GM18858 (cell line): ENCODE data around the gene TIE1.

ENCODE experiments used
- ATAC-seq: cut with Tn5 transposase; IDR thresholded peaks from one replicate; pipeline ENCODE4 v1.9.1; 2021; ENCODE audit not compliant: unreplicated experiment

TIE1 gene

DNA sequence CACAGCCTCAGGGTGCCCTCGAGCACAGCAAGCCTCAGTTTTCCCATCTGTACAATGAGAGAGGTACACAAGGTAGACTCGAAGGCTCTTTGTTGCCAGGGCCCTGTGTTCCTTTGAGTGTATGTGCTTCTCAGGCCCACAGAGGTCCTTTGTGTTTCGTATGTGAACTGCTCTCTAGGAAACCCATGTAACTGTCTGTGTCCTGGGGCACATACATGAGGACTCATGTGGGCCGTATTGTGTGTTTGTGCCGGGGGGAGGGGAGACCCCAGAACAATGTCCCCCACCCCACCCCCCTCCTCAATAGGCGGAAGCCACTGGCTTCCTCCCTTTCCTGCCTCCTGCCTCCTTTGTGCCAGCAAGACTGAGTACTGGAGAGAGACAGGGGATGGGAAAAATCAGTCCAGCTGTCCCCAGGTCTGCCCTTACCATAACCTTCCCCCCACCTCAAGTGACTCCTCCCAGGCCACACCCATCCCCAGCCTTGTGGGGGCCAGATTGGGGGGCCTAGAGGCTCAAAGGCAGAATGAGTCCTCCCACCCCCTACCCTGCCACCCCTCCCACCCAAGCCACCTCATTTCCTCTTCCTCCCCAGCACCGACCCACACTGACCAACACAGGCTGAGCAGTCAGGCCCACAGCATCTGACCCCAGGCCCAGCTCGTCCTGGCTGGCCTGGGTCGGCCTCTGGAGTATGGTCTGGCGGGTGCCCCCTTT is at the start of gene TIE1:
Gene TIE1, plus strand, starts transcription at position 605 of the 717 bp plus-strand sequence. Its CDS starts 90 bp downstream, at position 695.
- ATAC-seq = no peak

DNA sequence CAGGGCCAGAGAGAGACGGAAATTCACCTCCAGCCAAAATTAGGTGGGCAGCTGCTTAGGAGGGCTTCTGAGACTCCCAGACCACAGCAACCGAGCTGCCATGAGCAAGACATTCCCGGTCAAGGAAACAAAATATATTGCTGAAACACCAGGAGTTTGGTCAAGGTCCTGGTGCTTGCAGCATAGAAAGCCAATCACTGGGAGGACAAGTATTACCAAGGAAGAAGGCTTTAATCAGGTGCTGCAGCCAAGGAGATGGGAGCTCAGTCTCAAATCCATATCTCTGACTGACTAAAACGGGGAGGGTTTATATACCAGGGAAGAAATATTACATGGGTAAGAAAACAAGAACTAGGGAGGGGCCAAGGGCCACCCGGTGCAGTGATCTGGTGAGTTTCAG is 49.8 kb upstream of the TIE1 start:
- ATAC-seq = no peak

DNA sequence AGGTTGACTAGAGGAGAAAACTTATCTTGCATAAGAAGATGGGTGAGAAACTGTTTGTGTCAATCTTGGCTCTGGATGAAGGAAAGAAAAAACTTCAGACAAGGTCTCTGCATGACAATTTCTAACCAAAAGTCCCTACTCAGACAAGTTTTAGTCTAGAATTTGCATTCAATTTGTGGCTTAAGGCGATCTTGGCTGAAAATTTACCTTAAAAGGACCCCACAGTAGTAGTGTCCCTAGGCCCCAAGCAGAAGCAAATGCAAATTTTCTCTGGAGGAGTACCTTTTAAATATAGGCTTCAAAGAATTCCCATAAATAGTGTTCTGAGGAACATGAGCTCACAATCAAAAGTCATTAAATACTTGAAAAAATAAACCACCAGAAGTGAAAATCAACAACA is 48.6 kb upstream of the TIE1 start:
- no peak for ATAC-seq

DNA sequence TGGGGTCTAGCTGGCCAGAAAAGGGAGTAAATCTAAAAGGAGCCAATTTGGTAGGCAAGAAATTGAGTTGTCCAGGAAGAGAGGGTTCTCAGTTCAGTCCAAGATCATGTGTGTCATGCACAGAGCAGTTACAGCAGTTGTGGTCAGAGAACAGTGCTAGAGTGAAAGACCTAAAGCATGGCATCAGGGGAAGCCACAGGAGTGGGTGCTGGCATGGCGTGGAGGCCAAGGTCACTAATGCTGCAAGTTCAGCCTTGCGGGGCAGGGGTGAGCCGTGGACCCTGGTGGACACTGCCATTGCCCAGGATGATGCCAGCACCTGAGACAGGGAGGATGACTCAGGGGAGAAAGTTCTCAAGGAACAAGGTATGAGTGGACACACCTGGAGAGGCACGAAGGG is 47.6 kb upstream of the TIE1 start:
- no peak for ATAC-seq

DNA sequence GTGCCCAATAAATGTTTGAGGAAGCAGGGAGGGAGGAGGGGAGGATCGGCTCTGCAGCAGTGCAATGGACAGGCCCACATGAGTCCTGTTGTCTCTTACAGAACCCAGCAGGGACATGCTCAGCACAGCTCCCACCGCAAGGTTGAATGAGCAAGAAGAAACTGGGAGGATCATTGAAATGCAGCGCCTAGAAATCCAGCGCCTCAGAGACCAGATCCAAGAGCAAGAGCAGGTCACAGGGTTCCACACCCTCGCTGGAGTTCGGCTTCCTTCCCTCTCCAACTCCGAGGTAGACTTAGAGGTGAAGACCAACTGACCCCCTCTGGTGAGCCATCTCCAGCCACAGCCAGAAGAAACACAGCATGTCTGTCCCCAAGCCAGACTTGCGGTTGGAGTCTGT is 46.9 kb upstream of the TIE1 start:
- ATAC-seq = no peak

DNA sequence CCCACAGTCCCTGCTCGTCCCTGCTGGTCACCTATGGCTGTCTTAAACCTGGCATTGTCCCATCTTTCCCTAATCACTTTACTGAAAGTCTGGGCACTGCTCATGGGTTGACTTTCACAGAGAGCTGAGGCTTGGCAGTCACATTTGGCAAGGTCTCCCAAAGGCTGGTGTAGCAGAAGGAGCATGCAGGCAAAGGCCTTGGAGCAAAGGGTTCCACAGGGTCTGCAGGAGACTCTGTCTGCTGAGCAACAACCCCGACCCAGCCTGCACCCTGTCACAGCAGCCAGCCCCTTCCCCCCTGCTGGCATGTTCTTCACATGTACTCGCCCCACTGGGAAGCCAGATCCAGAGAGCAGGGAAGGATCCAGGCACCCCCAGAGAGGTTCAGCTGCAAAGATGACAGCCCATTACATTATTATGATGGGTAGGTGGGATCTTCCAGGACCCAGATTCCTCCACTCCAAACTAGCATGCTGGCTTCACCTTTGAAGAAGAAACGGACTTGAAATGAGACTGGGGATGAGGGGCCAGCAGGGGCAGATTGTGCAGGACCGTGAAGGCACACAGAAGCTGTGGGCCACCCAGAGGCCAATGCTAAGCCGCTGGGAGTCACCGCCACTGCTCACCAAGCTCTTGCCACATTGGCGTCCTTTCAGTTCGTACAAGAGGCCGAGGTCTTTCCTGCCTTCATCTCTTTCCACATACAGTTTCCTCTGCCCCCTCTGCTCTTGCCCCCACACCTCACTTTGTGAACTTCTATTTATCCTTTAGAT is 45.2 kb upstream of the TIE1 start:
- no peak for ATAC-seq

DNA sequence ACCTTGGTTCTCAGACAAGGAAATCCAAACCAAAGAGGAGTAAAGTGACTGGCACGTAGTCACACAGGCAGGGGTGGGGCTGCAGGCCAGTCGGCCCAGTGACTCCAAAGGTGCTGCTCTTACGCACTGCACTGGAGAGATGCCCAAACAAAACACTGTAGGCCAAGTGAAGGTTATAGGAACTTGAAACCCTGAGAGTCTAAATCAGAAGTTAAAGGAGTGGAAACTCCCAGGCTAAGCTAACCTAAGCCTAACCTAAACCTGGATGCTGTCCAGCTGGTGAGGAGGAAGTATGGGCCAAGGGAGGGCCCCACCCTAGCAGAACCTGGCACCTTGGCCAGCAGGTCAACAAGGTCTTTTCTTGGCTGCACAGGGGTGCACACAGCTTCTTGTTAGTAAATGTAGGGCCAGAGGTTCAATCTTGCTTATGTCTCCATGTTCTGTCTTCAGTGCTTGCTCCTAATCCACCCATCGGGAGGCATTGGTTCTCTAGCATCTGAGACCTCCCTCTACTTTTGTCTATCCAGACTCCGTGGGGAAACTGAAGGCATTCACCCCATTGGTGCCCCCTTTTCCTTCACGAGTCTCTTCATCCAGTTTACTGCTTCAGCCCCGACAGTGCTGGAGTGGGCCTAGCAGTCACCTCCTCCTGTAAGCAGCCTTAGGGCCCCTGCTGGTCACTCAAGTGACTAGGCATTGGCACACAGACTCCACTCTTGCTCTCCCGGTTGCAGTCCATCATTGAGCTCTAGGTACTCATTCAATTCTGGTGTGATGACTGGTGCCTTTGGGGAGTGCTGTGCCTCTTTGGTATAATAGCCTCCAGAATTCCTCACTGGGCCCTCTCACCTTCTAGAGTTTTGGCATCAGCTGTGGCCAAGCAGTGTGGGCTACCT is 43.9 kb upstream of the TIE1 start:
- no peak for ATAC-seq

DNA sequence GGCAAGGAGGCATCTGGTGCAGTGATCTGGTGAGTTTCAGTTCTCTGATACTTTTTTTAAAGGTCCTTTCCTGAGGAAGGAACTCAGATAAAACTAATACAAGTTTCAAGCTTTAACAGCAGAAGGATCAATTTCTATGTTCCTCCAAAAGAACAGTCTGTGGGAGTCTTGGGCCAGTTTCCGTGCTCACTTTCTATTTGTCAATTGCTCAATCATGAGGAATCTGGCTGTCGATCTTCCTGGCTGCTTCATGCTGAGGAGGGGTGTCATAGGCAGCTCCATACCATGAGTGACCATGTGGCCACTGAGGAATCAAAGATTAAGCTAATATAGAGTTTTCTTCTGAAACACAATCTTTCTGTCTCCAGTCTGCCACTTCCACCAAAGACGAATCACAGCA is 42.4 kb upstream of the TIE1 start:
- no peak for ATAC-seq

DNA sequence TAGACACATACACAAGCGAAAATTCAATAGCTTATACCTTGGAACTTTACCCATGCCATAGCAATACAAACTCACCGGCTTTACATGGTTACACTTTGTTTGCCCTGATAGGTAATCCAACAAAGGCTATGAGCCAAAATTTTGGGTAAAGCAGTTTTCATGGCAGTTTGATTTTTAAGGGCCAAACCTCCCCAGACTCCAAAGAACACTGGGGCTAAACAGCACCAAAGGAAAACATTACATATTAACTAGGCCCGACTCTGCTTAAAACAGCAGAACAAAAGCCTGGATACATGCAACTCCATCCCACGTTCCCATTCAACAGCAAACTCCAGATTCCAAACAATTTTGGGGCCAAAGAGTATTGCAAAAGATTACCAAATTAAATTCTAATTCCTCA is 35.4 kb upstream of the TIE1 start:
- no peak for ATAC-seq

DNA sequence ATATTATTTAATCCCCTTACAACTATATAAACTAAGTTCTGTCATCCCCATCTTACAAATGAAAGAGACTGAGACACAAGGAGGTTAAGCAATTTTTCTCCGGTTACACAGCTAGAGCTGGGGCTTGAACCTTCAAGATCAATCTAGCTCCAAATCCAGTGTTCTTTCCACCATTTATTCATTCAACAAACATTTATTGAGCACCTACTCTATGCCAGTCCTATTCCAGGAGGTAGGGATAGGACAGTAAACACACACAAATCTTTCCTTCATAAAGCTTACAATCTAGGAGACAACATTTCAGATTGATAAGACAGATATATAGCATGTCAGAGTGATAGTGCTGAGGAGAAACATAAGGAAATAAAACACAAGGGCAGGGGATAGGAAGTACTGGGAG is 33.9 kb upstream of the TIE1 start:
- no peak for ATAC-seq

DNA sequence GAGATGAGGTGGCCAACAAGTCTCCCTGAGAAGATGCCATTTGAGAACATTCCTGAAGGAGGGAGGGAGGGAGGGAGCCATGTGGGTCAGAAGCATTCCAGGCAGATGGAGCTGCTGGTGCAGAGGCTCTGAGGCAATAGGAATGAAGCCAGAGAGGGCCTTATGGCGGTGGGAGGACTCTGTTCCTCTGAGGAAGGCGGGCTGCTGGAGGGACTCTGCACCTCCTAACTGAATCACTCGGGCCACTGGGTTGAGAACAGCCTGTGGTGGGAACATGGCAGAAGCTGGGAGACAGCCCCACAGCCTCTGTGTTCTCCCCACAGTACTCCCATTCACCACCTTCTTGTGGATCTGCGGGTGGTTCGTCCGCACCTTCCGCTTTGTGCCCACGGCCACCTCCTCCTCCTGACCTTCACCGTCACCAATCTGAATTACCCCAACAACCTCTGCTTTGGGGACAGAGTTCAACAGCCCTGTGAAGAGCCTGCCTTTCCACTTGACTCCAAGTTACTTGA is 33.4 kb upstream of the TIE1 start:
- no peak for ATAC-seq

DNA sequence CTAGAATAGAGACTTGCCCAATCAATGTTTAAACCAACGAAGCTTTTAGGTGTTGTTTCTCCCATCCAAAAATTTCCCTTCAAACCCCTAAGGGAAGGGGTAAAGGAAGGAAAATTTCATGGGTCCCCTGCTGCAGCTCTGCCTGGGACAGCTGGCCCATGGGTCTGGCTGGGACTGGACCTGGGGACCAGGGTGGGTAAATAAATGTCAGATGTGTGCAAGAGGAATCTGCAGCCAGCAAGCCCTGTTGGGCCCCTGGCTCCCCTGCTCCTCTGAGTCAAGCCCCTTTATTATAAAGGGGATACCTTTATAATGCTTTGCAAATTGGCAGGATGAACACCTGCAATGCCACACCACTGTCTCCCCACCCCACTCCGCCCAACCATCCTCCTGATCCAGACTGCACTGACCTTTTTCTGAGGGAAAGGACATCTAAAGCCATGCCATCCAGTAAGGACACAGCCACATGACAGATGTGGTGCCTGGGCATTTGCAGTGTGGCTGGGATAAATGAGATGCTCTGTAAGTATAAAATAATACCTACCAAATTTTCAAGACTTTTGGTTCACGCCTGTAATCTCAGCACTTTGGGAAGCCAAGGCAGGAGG is 32.9 kb upstream of the TIE1 start:
- no peak for ATAC-seq

DNA sequence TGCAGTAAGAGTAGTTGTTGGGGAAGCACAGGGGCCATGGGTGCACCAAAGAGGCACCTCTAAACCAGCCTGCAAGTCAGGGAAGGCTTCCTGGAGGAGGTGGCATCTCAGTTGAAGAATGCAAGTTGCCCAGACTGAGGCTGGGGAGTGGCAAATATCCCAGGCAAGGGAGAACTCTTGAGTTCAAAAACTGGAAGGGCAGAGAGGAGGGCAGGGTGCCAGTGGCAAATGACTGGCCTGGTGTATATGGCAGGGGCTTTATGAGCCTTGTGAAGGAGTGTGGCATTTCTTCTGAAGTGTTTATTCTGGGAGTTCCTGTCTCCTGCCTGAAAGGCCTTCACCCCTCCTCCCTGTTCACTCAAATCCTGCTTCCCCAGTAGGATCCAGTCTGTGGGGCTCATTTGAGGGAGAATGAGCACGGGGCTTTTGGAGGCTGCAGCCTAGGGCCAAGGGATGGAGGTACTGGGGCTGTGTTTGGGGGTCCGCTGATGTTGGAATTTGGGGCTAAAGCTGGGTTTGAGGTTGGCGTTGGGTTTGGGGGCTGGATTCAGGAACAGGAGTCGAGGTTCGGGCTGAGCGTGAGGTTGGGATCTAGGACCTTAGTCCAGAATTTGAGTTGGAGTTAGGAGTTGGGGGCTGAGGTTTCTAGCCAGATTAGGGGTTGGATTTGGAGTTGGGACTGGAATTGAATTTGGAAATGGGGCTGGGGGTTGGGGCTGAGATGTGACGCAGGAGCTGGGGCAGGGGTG is 31.0 kb upstream of the TIE1 start, which contains the start of gene TMEM125:
Gene TMEM125, plus strand, starts transcription at position 357 of the 749 bp plus-strand sequence. CDS start 2,740 bp downstream, outside the sequence.
- ATAC-seq = no peak

DNA sequence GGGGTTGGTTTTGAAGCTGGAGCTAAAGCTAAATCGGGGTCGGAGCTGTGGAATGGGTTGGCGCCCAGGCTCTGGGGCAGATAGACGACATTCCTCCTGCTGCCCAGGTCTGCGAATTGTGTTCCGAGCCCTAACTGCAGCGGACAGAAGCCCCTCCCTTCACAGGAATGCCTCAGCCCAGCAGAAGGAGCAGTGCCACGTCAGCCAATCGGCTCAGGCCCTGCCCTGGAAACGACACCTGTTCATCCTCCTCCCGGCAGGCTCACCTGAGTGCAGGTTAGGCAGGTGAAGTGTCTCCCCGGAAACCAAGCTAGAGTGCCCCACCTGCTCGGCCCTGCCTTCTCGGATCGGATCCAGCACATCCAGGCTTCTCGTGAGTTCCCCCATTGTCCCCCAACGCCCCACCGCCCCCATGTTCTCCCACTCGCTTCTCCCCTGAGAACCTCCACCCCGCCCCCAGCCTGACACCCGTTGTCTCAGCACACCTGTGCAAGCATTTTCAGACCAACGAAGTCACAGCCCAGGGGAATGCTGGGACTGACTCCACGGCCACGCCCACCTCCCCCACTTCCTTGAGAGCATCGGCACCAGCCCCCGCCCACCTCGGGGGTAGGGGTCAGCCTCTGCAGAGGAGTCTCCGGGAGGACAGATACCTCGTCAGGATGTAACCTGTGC is 30.2 kb upstream of the TIE1 start:
- no peak for ATAC-seq

DNA sequence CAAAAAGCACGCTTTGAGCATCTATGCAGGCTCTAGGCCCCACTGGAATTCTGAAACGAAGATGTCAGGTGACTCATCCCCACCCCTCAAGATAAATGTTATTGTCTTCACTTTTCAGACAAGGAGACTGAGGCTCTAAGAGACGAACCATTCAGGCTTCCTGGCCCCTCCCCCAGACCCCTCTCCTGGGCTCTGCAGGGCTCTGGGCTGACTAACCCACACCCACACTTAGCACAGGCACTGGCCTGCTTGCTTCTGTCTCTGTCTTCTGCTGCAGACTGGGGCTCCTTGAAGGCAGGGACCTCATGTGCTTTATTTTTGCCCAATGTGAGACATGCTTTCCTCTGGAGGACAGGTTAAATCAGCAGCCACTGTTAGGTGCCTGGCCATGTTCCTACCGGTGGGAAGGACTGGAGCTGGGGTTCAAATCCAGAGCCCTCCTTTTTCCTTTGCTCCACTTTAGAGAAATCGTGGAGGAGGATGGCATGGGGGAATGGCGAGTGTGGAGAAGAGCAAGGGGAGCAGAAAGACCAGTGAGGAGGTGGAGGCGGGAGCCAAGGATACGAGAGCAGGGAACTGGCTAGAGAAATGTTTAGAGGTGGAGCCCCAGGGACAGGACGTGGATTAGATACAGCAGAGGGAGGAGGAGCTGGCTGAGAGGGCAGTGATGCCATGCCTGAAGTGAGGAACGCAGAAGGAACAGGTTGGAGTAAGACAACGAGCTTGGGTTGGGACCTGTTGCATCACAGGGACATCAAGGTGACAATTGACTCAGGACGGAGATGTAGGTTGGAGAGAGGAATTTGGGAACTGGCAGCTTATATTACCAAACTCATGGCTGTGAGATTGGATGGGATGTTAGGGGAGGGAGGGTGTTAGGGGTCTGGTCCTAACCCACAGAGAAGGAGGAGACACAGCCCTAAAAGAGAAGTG is 29.3 kb upstream of the TIE1 start:
- ATAC-seq = no peak

DNA sequence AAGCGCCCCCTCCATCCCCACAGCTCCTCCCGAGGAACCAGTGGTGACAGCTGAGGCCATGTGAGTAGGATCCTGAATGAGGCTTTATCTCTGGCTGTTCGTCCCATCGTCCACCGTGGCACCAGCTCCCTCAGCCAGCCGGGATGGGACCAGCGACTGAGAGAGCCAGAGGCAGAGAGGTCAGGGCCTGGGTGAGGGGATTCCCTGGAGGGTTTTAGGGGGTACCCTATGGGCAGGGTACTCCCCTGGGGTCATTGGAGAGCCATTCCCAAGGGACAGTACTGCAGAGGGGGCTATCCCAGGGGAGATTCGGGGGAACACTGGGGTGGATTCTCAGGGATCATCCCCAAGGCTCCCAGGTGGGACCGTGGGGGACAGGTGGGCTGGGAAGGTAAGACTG is 28.6 kb upstream of the TIE1 start:
- ATAC-seq = no peak

DNA sequence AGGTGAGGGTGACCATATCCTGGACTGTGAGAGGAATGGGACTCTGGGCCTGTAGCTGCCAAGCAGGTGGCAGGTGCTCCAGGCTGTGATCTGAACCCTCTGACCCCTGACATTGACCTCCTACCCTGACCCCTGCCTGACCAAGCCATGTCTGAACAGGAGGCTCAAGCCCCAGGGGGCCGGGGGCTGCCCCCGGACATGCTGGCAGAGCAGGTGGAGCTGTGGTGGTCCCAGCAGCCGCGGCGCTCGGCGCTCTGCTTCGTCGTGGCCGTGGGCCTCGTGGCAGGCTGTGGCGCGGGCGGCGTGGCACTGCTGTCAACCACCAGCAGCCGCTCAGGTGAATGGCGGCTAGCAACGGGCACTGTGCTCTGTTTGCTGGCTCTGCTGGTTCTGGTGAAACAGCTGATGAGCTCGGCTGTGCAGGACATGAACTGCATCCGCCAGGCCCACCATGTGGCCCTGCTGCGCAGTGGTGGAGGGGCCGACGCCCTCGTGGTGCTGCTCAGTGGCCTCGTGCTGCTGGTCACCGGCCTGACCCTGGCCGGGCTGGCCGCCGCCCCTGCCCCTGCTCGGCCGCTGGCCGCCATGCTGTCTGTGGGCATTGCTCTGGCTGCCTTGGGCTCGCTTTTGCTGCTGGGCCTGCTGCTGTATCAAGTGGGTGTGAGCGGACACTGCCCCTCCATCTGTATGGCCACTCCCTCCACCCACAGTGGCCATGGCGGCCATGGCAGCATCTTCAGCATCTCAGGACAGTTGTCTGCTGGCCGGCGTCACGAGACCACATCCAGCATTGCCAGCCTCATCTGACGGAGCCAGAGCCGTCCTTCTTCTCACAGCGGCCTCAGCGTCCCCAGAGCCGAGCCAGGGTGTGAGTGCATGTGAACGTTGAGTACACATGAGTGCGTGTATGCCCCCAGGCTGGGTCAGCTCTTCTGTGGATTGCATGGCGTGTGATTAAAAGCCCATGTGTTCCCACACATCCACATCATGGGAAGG is 27.9 kb upstream of the TIE1 start:
- no peak for ATAC-seq
